Naive B cell (primary cell): ENCODE results near the gene ADAM12. TPM values are rescaled to one million over a fixed set of nuclear protein-coding genes. Genes with fewer than 3 reads are reported as not detected.

Experiments used
- ATAC-seq, 2 donors: fragments of 150-1000 bp; cut with Tn5 transposase; 2 replicates each; pipeline ENCODE4 v1.10.0; 2021; ENCODE audit warnings: low read depth in 2 of 2, mild to moderate bottlenecking in 2 of 2, moderate library complexity in 2 of 2
- DNase-seq: peaks from one replicate; pipeline ENCODE4 v3.0.0; 2022
- H3K27ac Mint-ChIP-seq, 6 donors: one replicate each; pipeline ENCODE4 v1.8.0; 2020 to 2022; ENCODE audit warnings: mild to moderate bottlenecking in 6 of 6, mixed read lengths in 6 of 6, moderate library complexity in 5 of 6, inconsistent platforms in 2 of 6
- H3K27me3 Mint-ChIP-seq, 3 donors: one replicate each; pipeline ENCODE4 v1.8.0; 2021 to 2022; ENCODE audit warnings: mixed read lengths in 3 of 3, mild to moderate bottlenecking in 1 of 3
- H3K36me3 Mint-ChIP-seq, 2 donors: one replicate each; pipeline ENCODE4 v1.8.0; 2020 to 2022; ENCODE audit warnings: mixed read lengths in 2 of 2, inconsistent platforms in 1 of 2, mild to moderate bottlenecking in 1 of 2
- H3K4me1 Mint-ChIP-seq, 3 donors: one replicate each; pipeline ENCODE4 v1.8.0; 2020 to 2022; ENCODE audit warnings: mixed read lengths in 3 of 3, inconsistent platforms in 1 of 3, mild to moderate bottlenecking in 1 of 3, moderate library complexity in 1 of 3
- H3K4me3 Mint-ChIP-seq, 8 donors: one replicate each; pipeline ENCODE4 v1.8.0; 2020 to 2022; ENCODE audit warnings: mild to moderate bottlenecking in 8 of 8, mixed read lengths in 8 of 8, moderate library complexity in 8 of 8, inconsistent platforms in 2 of 8
- H3K9me3 Mint-ChIP-seq, 7 donors: one replicate each; pipeline ENCODE4 v1.8.0; 2020 to 2022; ENCODE audit warnings: mixed read lengths in 7 of 7, mild to moderate bottlenecking in 5 of 7, inconsistent platforms in 2 of 7, moderate library complexity in 1 of 7
- polyA plus RNA-seq, 6 donors: library from polyadenylated mRNA; unstranded; fragments of 300-500 nt; fragmentation: Illumina TruSeq; gene quantifications; one replicate each; pipeline ENCODE4 v1.2.3, GENCODE V29; 2021; ENCODE audit warnings: low read depth in 6 of 6

Gene ADAM12
- polyA plus RNA-seq, 6 donors from 2014 or later, result 0.07 to 0.08 TPM; not detected in 4

DNA sequence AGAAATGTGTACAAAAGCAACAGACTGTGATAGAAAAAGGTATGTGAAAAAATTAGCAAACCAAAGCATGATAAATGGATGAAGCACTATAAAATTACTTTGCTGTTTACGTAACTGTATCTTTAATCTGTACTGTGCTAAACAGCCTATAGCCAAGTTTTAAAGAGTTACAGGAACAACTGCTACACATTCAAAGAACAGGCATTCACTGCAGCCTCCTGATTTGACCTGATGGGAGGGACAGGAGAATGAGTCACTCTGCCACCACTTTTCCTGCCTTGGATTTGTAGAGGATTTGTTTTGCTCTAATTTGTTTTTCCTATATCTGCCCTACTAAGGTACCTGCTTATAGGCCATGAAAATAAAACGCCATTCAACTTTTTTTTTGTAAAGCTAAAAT lies 375.8 kb downstream of the ADAM12 start:
- peaks cover 0 to 6% (median 0%) of the 10 kb centered on the region in 3 donors for H3K4me1 Mint-ChIP-seq
- no peak overlapping the region for H3K4me3 Mint-ChIP-seq
- H3K9me3 Mint-ChIP-seq, result peaks cover 0 to 3% (median 1%) of the 10 kb centered on the region in 7 donors

GRCh38 chr10:126011995-126012394 lies 376.3 kb downstream of the ADAM12 start:
- Mint-ChIP-seq H3K27me3 (no peaks in the 10 kb centered on the region), H3K9me3 (peaks cover 0 to 3% (median 1%) of the 10 kb centered on the region in 7 donors), H3K4me3 (no peak overlapping the region), H3K36me3 (no peaks in the 10 kb centered on the region), H3K27ac (peak overlapping the region in 1 of 6 donors; percentile 15), H3K4me1 (peaks cover 0 to 6% (median 0%) of the 10 kb centered on the region in 3 donors)
- ATAC-seq (no peak), DNase-seq (no peak)

More for the DNA sequence above, 375.8 kb downstream of the ADAM12 start:
- Mint-ChIP-seq H3K36me3 (no peaks in the 10 kb centered on the region), H3K27ac (peak overlapping the region in 2 of 6 donors; percentile 15 to 77), H3K27me3 (no peaks in the 10 kb centered on the region)
- DNase-seq (no peak), ATAC-seq (no peak)

GRCh38 chr10:126009650-126010049 lies 378.6 kb downstream of the ADAM12 start:
- no peak overlapping the region for H3K27ac Mint-ChIP-seq
- H3K4me3 Mint-ChIP-seq, result no peak overlapping the region
- no peak for DNase-seq
- H3K9me3 Mint-ChIP-seq, result peaks cover 0 to 3% (median 1%) of the 10 kb centered on the region in 7 donors
- ATAC-seq, result no peak
- H3K4me1 Mint-ChIP-seq, result peaks cover 0 to 6% (median 0%) of the 10 kb centered on the region in 3 donors
- no peaks in the 10 kb centered on the region for H3K36me3 Mint-ChIP-seq
- no peaks in the 10 kb centered on the region for H3K27me3 Mint-ChIP-seq

DNA sequence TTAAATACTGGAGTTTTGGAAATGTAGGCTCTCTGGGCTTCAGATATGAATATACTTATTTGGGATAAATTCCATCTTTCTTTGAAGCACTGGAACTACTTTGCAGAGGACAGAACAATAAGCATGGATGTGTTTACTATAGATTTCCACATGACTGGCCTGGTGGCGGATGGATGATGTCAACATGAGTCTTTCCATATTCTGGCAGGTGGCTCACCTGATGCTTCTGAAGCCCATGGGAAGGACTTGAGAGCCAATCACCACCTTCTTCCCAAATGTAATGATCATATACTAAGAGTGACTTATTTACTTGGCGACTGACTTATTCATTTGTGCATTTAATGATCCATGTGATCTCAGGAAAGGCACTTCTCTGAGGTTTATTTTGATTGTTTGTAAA lies 381.4 kb downstream of the ADAM12 start:
- ATAC-seq, result no peak
- no peak for DNase-seq
- Mint-ChIP-seq H3K9me3 (peaks cover 0 to 3% (median 1%) of the 10 kb centered on the region in 7 donors), H3K27ac (peak overlapping the region in 2 of 6 donors; percentile 82 to 85), H3K27me3 (no peaks in the 10 kb centered on the region), H3K36me3 (no peaks in the 10 kb centered on the region), H3K4me3 (no peak overlapping the region), H3K4me1 (peaks cover 0 to 6% (median 0%) of the 10 kb centered on the region in 3 donors)

DNA sequence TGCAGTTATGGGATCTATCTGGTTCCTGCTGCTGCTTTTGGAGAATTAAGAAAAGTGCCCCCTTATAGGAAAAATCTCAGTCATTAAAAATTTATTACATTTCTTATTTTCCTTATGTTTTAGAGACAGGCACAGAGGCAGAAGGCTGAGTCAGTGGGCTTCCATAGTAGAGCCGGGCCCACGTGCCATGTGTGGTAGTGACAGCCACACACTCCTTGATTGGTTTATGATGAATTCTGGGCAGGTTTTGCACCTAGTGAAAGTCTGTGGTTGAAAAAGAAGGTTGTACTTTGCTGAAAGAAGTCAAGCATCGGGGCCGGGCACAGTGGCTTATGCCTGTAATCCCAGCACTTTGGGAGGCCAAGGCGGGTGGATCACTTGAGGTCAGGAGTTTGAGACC lies 382.0 kb downstream of the ADAM12 start:
- ATAC-seq, result no peak
- Mint-ChIP-seq H3K27me3 (no peaks in the 10 kb centered on the region), H3K9me3 (peaks cover 0 to 3% (median 1%) of the 10 kb centered on the region in 7 donors), H3K27ac (peak overlapping the region in 1 of 6 donors; percentile 30), H3K4me1 (peaks cover 0 to 6% (median 0%) of the 10 kb centered on the region in 3 donors), H3K4me3 (no peak overlapping the region), H3K36me3 (no peaks in the 10 kb centered on the region)
- no peak for DNase-seq

GRCh38 chr10:126004752-126005151 lies 383.5 kb downstream of the ADAM12 start:
- H3K9me3 Mint-ChIP-seq, result no peaks in the 10 kb centered on the region
- H3K4me3 Mint-ChIP-seq, result no peak overlapping the region
- peak overlapping the region in 1 of 6 donors; percentile 8 for H3K27ac Mint-ChIP-seq
- no peak for DNase-seq
- no peak for ATAC-seq
- peaks cover 0 to 5% (median 0%) of the 10 kb centered on the region in 3 donors for H3K27me3 Mint-ChIP-seq
- H3K4me1 Mint-ChIP-seq, result peaks cover 0 to 6% (median 0%) of the 10 kb centered on the region in 3 donors
- H3K36me3 Mint-ChIP-seq, result no peaks in the 10 kb centered on the region

- Mint-ChIP-seq H3K36me3 (no peaks in the 10 kb centered on the region), H3K9me3 (no peaks in the 10 kb centered on the region), H3K27me3 (peaks cover 0 to 15% (median 0%) of the 10 kb centered on the region in 3 donors), H3K4me1 (no peaks in the 10 kb centered on the region), H3K4me3 (no peak overlapping the region), H3K27ac (no peak overlapping the region)
- ATAC-seq, result no peak
- DNase-seq, result no peak
Measured at GRCh38 chr10:126001576-126001975, 386.7 kb downstream of the ADAM12 start.

DNA sequence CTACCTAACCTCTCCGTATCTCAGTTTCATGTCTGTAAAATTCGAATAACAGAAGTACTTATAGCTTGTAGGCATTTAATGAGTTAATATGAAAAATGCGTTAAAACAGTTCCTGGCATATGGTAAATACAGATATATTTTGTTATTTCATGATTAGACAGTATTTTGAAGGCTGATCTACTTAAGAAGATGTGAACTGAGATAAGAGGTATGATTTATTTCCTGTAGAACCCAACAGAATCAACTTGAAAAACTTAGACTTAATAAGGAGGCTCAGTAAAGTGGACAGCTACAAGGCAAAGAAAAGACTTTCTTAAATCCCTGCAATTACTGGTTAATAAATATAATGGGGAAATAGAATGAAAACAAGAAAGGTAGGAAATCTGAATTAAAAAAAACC lies 388.6 kb downstream of the ADAM12 start:
- Mint-ChIP-seq H3K27ac (no peak overlapping the region), H3K36me3 (no peaks in the 10 kb centered on the region), H3K27me3 (peaks cover 0 to 15% (median 0%) of the 10 kb centered on the region in 3 donors), H3K4me3 (no peak overlapping the region), H3K4me1 (no peaks in the 10 kb centered on the region), H3K9me3 (no peaks in the 10 kb centered on the region)
- DNase-seq (no peak), ATAC-seq (no peak)

- Mint-ChIP-seq H3K36me3 (no peaks in the 10 kb centered on the region), H3K27ac (peak overlapping the region in 3 of 6 donors; percentile 44 to 69 (median 59)), H3K9me3 (no peaks in the 10 kb centered on the region), H3K27me3 (peaks cover 0 to 15% (median 0%) of the 10 kb centered on the region in 3 donors), H3K4me3 (no peak overlapping the region), H3K4me1 (no peaks in the 10 kb centered on the region)
- no peak for ATAC-seq
- DNase-seq, result no peak
Measured at GRCh38 chr10:125997586-125997985, 390.7 kb downstream of the ADAM12 start.

DNA sequence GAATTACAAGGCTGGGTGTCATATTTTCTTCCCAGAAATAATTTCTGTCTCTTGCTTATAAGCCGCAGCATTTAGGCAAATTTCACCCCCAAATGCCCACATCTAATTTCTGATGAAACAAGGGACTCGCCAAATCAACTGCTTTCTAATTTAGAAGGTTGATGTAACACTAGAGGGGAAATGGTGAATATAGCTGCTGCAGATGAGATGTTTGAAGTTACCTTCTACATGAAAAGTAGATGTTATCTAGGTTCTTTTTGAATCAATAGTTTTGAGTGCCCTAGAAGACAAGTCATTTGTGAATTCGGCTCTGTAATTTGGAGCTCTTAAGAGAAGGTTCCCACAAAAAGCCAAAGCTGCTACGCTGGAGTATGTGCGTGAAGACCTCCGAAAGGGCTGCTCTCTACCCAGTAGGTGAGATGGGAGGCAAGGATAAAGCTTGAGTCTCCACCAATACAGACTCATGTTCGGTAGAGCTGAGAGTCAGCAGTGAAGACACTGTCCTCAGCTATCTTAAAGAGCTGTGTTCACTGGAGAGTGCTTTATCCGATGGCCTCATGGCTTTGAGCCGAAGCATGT lies 392.5 kb downstream of the ADAM12 start:
- DNase-seq (no peak), ATAC-seq (no peak)
- H3K4me3 Mint-ChIP-seq, result no peak overlapping the region
- no peaks in the 10 kb centered on the region for H3K36me3 Mint-ChIP-seq
- peaks cover 0 to 15% (median 0%) of the 10 kb centered on the region in 3 donors for H3K27me3 Mint-ChIP-seq
- peaks cover 0 to 4% (median 0%) of the 10 kb centered on the region in 7 donors for H3K9me3 Mint-ChIP-seq
- no peaks in the 10 kb centered on the region for H3K4me1 Mint-ChIP-seq
- H3K27ac Mint-ChIP-seq, result peak overlapping the region in 1 of 6 donors; percentile 27

DNA sequence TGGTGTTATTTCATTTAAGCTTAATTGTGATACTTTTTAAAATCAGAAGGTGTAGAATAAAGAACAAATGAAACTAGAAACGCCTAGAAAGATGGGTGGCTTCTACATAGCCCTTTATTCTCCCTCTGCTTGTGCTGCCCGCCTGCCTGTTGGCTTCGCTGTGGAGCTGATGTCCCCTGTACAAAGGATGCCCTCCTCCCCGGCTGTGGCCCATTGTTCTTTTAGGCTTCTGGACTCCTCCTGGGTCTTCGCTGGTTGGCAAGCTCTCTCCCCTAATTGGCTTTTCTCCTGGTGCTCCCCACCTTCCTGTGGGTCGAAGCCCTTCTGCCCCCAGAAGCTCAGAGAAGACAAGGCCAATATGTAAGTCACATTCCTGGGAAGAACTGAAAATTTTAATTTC lies 393.7 kb downstream of the ADAM12 start:
- DNase-seq (no peak), ATAC-seq (no peak)
- H3K27ac Mint-ChIP-seq, result peak overlapping the region in 3 of 6 donors; percentile 2 to 69 (median 12)
- peaks cover 0 to 9% (median 0%) of the 10 kb centered on the region in 3 donors for H3K27me3 Mint-ChIP-seq
- H3K4me3 Mint-ChIP-seq, result peak overlapping the region in 1 of 8 donors; percentile 37
- H3K4me1 Mint-ChIP-seq, result no peaks in the 10 kb centered on the region
- H3K36me3 Mint-ChIP-seq, result no peaks in the 10 kb centered on the region
- H3K9me3 Mint-ChIP-seq, result peaks cover 0 to 10% (median 0%) of the 10 kb centered on the region in 7 donors

GRCh38 chr10:125992254-125992653 lies 396.0 kb downstream of the ADAM12 start:
- Mint-ChIP-seq H3K27ac (peak overlapping the region in 1 of 6 donors; percentile 30), H3K36me3 (no peaks in the 10 kb centered on the region), H3K9me3 (peaks cover 0 to 10% (median 0%) of the 10 kb centered on the region in 7 donors), H3K4me3 (no peak overlapping the region), H3K27me3 (peaks cover 0 to 3% (median 0%) of the 10 kb centered on the region in 3 donors), H3K4me1 (no peaks in the 10 kb centered on the region)
- ATAC-seq (no peak), DNase-seq (no peak)

DNA sequence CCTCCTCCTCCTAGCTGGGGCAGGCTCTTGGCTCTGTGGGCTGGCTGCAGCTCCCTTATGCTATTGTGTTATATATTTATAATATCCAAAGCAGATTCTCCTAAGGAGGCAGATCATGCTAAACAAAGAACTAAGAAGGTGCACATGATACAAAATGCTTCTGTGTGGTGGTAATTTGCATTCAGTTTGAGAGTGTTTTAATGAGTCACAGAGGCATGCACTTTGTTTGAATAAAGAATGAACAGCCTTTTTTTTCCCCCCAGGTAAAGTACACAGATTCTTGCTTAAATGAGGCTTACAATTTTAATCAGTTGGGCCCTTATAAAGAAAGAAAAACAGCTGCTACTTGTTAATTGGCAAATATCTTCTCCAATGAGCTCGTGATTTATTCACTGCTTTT lies 396.9 kb downstream of the ADAM12 start:
- peak overlapping the region in 1 of 6 donors; percentile 72 for H3K27ac Mint-ChIP-seq
- no peak overlapping the region for H3K4me3 Mint-ChIP-seq
- no peaks in the 10 kb centered on the region for H3K4me1 Mint-ChIP-seq
- DNase-seq, result no peak
- no peaks in the 10 kb centered on the region for H3K36me3 Mint-ChIP-seq
- ATAC-seq, result no peak
- no peaks in the 10 kb centered on the region for H3K27me3 Mint-ChIP-seq
- peaks cover 0 to 10% (median 0%) of the 10 kb centered on the region in 7 donors for H3K9me3 Mint-ChIP-seq

GRCh38 chr10:125990974-125991373 lies 397.3 kb downstream of the ADAM12 start:
- DNase-seq, result no peak
- H3K4me3 Mint-ChIP-seq, result no peak overlapping the region
- no peaks in the 10 kb centered on the region for H3K4me1 Mint-ChIP-seq
- no peaks in the 10 kb centered on the region for H3K27me3 Mint-ChIP-seq
- H3K9me3 Mint-ChIP-seq, result peaks cover 0 to 10% (median 0%) of the 10 kb centered on the region in 7 donors
- no peak for ATAC-seq
- H3K36me3 Mint-ChIP-seq, result no peaks in the 10 kb centered on the region
- peak overlapping the region in 1 of 6 donors; percentile 72 for H3K27ac Mint-ChIP-seq
